RWPE1 (cell line): ENCODE data around the gene TM4SF18.
"Not testable (repeated sequence)": the region's sequence is repeated elsewhere in the genome, so short reads cannot be mapped to it uniquely, and the experiment has no call there.

Experiments used
- CTCF ChIA-PET: fragments of 350-600 bp; sonication (Branson Sonifier 250); formaldehyde crosslinking; extraction: SDS; loops from one replicate; lab custom pipeline; 2021; lab: Yijun Ruan, JAX
- POLR2A ChIA-PET: fragments of 400-600 bp; formaldehyde crosslinking; extraction: SDS; loops from one replicate; lab custom pipeline; 2020; ENCODE audit warnings: antibody characterized with exemption; ENCODE audit not compliant: low non-redundant PET; lab: Yijun Ruan, JAX
- DNase-seq: peaks from one replicate; pipeline ENCODE4 v3.0.0; 2012; ENCODE audit warnings: low spot score
- H3K27ac ChIP-seq: fragments of 450-650 bp; 2 replicates; pipeline ENCODE4 v1.5.1; 2017
- CTCF ChIP-seq: fragments of 450-650 bp; conservative IDR thresholded peaks from 2 replicates; pipeline ENCODE4 v1.5.1; 2017; ENCODE audit warnings: low read depth, mild to moderate bottlenecking

The TM4SF18 gene

DNA sequence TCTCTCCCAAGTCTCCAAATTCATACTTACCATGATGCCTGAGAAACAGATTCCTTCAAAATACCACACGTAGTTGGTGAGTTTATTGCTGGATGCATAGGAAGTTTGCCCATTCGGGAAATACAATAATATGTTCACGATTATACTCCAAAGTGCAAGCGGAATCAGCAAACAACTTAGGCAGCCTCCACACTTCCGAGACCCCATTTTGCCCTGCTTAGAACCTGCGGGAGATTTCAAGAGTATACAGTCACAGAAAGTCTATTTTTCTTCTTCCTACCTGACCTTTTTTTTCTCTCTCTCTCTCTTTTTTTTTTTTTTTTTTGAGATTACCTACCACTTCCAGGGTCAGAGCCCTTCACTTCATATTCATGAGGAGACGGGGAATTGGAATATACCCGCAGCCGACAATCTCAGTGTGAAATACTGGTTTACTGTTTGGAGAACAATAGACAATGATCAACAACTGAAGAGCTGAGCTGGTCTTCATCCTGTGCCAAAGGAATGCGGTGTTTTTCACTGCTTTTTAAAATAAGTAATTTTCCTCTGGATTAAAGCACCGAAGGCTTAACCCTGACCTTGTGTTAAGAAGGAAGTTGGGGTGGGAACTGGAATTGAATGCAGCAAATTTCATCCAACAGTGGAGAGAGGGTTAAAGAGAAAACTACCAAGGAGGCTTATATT lies at the start of gene TM4SF18:
TM4SF18 (minus strand) TSS at position 461 of the 684 bp plus-strand sequence; CDS start at position 207, 254 bp downstream.
- ChIA-PET CTCF (interaction anchor here (0.6 to 1.3 kb wide), 4 partner anchors 10 to 480 kb away, joined by 3 to 5 read pairs (median 4); no protein-coding TSS in a partner anchor), POLR2A (no interaction called here)
- TF ChIP-seq CTCF: no peak
- no peak for DNase-seq
- no peak within 1 kb of the TSS for H3K27ac ChIP-seq

DNA sequence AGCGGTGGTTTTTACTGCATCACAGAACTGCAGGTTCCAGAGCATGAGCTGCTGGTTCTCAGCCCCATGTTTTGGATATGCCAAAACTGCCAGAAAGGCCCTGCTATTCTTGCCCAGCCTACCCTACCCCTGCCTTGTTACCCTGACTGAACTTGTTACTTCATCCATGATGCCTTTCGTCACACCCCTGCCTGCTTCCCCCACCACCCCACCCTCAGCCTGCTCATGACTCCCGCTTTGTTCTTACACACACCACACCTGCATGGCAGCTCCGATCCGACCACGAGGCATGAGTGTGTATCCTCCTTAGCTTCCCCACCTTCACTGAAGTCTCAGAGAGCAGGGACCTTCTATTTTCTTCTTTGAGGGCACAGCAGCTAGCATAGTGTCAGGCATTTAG lies 49.1 kb upstream of the TM4SF18 start:
- CTCF ChIA-PET: no interaction called here
- TF ChIP-seq CTCF: no peak
- DNase-seq: no peak
- H3K27ac ChIP-seq: no peak overlapping the region
- POLR2A ChIA-PET: no interaction called here

- CTCF ChIA-PET: interaction anchor here (0.7 kb wide), 1 partner anchor 72 kb away, joined by 3 read pairs; no protein-coding TSS in a partner anchor
- no peak for DNase-seq
- POLR2A ChIA-PET: no interaction called here
- no peak for TF ChIP-seq CTCF
- no peak overlapping the region for H3K27ac ChIP-seq
These were observed 48.6 kb upstream of the TM4SF18 start for GRCh38 chr3:149382101-149382467.

GRCh38 chr3:149381173-149382100 lies 48.0 kb upstream of the TM4SF18 start:
- H3K27ac ChIP-seq: no peak overlapping the region
- DNase-seq: no peak
- CTCF ChIA-PET: interaction anchor here (0.7 kb wide), 1 partner anchor 71 kb away, joined by 3 read pairs; no protein-coding TSS in a partner anchor
- no peak for TF ChIP-seq CTCF
- POLR2A ChIA-PET: no interaction called here

- H3K27ac ChIP-seq, POLR2A ChIA-PET, DNase-seq, CTCF ChIA-PET: not testable (repeated sequence)
These were observed 46.8 kb upstream of the TM4SF18 start for GRCh38 chr3:149380220-149380619.

DNA sequence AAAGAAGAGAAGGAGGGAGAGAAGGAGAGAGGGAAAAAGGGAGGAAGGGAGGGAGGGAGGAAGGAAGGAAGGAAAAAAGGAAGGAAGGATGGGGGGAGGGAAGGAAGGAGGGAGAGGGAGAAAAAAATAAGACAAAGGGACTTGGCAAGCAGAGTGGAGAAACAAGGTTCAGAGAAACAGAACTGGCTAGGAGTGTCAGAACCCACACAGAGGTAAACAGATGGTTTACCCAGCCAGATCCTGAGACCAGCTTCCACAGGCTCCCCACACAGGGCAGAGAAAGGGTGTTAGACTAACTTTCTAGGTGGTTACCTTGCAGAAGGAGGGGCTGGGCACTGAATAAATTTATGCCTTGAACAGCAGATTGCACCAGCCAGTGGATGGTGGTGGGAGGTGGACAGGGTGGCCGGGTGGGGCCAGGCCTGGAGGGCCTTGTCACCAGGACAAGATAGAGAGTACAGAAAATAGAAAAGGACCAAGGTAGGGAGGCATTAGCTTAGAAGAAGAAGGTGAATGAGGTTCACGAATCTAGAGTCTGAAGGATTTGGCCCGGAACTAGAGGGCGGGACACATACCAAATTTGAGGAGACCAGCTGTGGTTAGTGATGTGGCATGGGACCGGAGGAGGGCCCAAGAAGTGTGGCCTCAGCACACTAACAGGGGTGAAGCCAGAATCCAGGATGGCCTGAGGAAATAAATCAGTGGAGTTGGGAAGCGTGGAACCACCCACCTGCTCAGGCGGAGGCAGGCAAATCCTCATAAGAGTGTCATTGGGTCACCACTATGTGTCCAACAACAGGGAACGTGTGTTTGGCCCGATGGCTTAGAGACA lies 45.3 kb upstream of the TM4SF18 start:
- no peak for TF ChIP-seq CTCF
- POLR2A ChIA-PET: no interaction called here

More for the DNA sequence above, 45.3 kb upstream of the TM4SF18 start:
- H3K27ac ChIP-seq: peak overlapping the region; percentile 90
- DNase-seq: no peak
- CTCF ChIA-PET: no interaction called here
